SK-N-MC (cell line): ENCODE measurements around the gene ZNF343.

Experiments used
- DNase-seq: peaks from one replicate; pipeline ENCODE4 v3.0.0-alpha.2; 2011; ENCODE audit warnings: low read depth, low spot score
- H3K27ac ChIP-seq: fragments of 200-600 bp; sonication (generic); 2 replicates; pipeline ENCODE4 v1.5.1; 2016; ENCODE audit warnings: mixed run types
- H3K36me3 ChIP-seq: fragments of 200-600 bp; sonication (generic); 2 replicates; pipeline ENCODE4 v1.6.1; 2017; ENCODE audit warnings: antibody characterized with exemption, low read length, mixed read lengths; ENCODE audit not compliant: insufficient read depth
- H3K4me3 ChIP-seq: fragments of 200-600 bp; sonication (generic); 2 replicates; pipeline ENCODE4 v1.5.1; 2016
- H3K9ac ChIP-seq: fragments of 200-600 bp; sonication (generic); 2 replicates; pipeline ENCODE4 v1.8.0; 2017; ENCODE audit warnings: mixed run types, mixed read lengths; ENCODE audit not compliant: insufficient read length
- H3K9me3 ChIP-seq: fragments of 200-600 bp; sonication (generic); 2 replicates; pipeline ENCODE4 v1.6.1; 2017; ENCODE audit warnings: low read depth, mild to moderate bottlenecking, antibody characterized with exemption, low read length, moderate library complexity, mixed read lengths
- EZH2 ChIP-seq: fragments of 200-600 bp; sonication (generic); IDR thresholded peaks from one replicate; pipeline ENCODE4 v1.6.1; 2017; ENCODE audit warnings: antibody characterized with exemption
- FOXP2 ChIP-seq: optimal IDR thresholded peaks from 2 replicates; pipeline ENCODE3; 2011; ENCODE audit warnings: mild to moderate bottlenecking, moderate library complexity; ENCODE audit not compliant: insufficient read depth; ENCODE audit errors: extremely low read length, control extremely low read depth
- POLR2AphosphoS5 ChIP-seq: IDR thresholded peaks from 2 replicates; pipeline ENCODE4 v1.6.1; 2012; ENCODE audit warnings: mild to moderate bottlenecking, low read depth, low read length, borderline replicate concordance

ZNF343 gene

GRCh38 chr20:2459981-2460751, 48.5 kb downstream of the ZNF343 start:
- TF ChIP-seq EZH2 (no peak), FOXP2 (no peak), POLR2AphosphoS5 (no peak)
- Histone ChIP-seq H3K9ac (no peak overlapping the region), H3K4me3 (no peak overlapping the region), H3K27ac (0 out of 2 replicates have a peak overlapping the region, but pooled peaks have one; percentile 44), H3K9me3 (no peaks in the 10 kb centered on the region), H3K36me3 (peaks cover 67% of the 10 kb centered on the region)
- no peak for DNase-seq

- no peak for DNase-seq
- TF ChIP-seq EZH2 (no peak), POLR2AphosphoS5 (no peak), FOXP2 (no peak)
- no peak overlapping the region for H3K4me3 ChIP-seq
- no peak overlapping the region for H3K9ac ChIP-seq
- H3K9me3 ChIP-seq = no peaks in the 10 kb centered on the region
- peaks cover 55% of the 10 kb centered on the region for H3K36me3 ChIP-seq
- peak overlapping the region; percentile 44; the same call in 1 of the 2 replicates for H3K27ac ChIP-seq
These were observed 49.7 kb downstream of the ZNF343 start for GRCh38 chr20:2458919-2459499.

GRCh38 chr20:2455771-2456497, 52.8 kb downstream of the ZNF343 start:
- Histone ChIP-seq H3K36me3 (peaks cover 24% of the 10 kb centered on the region), H3K9me3 (no peaks in the 10 kb centered on the region), H3K4me3 (no peak overlapping the region), H3K9ac (no peak overlapping the region), H3K27ac (peak overlapping the region; percentile 62; the same call in 1 of the 2 replicates)
- DNase-seq = no peak
- no peak for TF ChIP-seq EZH2
- no peak for TF ChIP-seq POLR2AphosphoS5
- TF ChIP-seq FOXP2 = no peak

GRCh38 chr20:2453792-2454191, 54.9 kb downstream of the ZNF343 start:
- H3K9me3 ChIP-seq = no peaks in the 10 kb centered on the region
- no peak for DNase-seq
- H3K36me3 ChIP-seq = peaks cover 3% of the 10 kb centered on the region
- TF ChIP-seq POLR2AphosphoS5 = no peak
- no peak for TF ChIP-seq FOXP2
- no peak for TF ChIP-seq EZH2
- no peak overlapping the region for H3K27ac ChIP-seq
- no peak overlapping the region for H3K9ac ChIP-seq
- no peak overlapping the region for H3K4me3 ChIP-seq

GRCh38 chr20:2451939-2452732, 56.6 kb downstream of the ZNF343 start:
- DNase-seq = peak; percentile 45
- TF ChIP-seq FOXP2 (no peak), EZH2 (no peak), POLR2AphosphoS5 (no peak)
- H3K36me3 ChIP-seq = no peaks in the 10 kb centered on the region
- H3K27ac ChIP-seq = peak overlapping the region; percentile 14; the same call in 1 of the 2 replicates
- H3K4me3 ChIP-seq = no peak overlapping the region
- no peak overlapping the region for H3K9ac ChIP-seq
- no peaks in the 10 kb centered on the region for H3K9me3 ChIP-seq

- Histone ChIP-seq H3K9me3 (no peaks in the 10 kb centered on the region), H3K9ac (no peak overlapping the region), H3K36me3 (no peaks in the 10 kb centered on the region), H3K4me3 (no peak overlapping the region), H3K27ac (no peak overlapping the region)
- TF ChIP-seq FOXP2 (no peak), POLR2AphosphoS5 (no peak), EZH2 (no peak)
- no peak for DNase-seq
These were observed 57.3 kb downstream of the ZNF343 start for GRCh38 chr20:2451422-2451821.

GRCh38 chr20:2449386-2449785, 59.3 kb downstream of the ZNF343 start:
- Histone ChIP-seq H3K36me3 (no peaks in the 10 kb centered on the region), H3K9ac (no peak overlapping the region), H3K27ac (no peak overlapping the region), H3K4me3 (no peak overlapping the region), H3K9me3 (no peaks in the 10 kb centered on the region)
- no peak for DNase-seq
- TF ChIP-seq POLR2AphosphoS5 = no peak
- no peak for TF ChIP-seq EZH2

GRCh38 chr20:2446845-2447244, 61.9 kb downstream of the ZNF343 start:
- Histone ChIP-seq H3K36me3 (no peaks in the 10 kb centered on the region), H3K9ac (no peak overlapping the region), H3K27ac (no peak overlapping the region), H3K9me3 (no peaks in the 10 kb centered on the region), H3K4me3 (no peak overlapping the region)
- DNase-seq = no peak
- TF ChIP-seq EZH2 (no peak), FOXP2 (no peak), POLR2AphosphoS5 (no peak)
